K562 (cell line): Measurements from ENCODE around the gene CRABP2. TPM values are rescaled to one million over a fixed set of nuclear protein-coding genes. Genes with fewer than 3 reads are reported as not detected.

Experiments used
- ATAC-seq: fragments of 200-7000 bp; cut with Tn5 transposase; 3 replicates; pipeline ENCODE4 v1.9.1; 2020; ENCODE audit warnings: moderate library complexity
- BruUV-seq: library from RNA; stranded (reverse); fragments of 400-500 nt; replicated peaks from 2 replicates; lab custom pipeline; 2021; lab: Mats Ljungman, UMichigan
- CTCF ChIA-PET: fragments of 300-600 bp; formaldehyde crosslinking; extraction: SDS; loops from one replicate; lab custom pipeline; 2021; ENCODE audit warnings: low intra/inter-chr PET ratio; lab: Yijun Ruan, JAX
- POLR2A ChIA-PET: fragments of 300-600, 350-650 bp; sonication (Branson Sonifier 250); formaldehyde crosslinking; extraction: SDS; loops from one replicate; lab custom pipeline; 2021; ENCODE audit warnings: antibody characterized with exemption, inconsistent platforms; lab: Yijun Ruan, JAX
- DNase-seq, 4 experiments: peaks; one replicate each; pipeline versions ENCODE4 v3.0.0 to v3.0.0-alpha.2; 2011 to 2018; ENCODE audit warnings: low spot score in 3 of 4, mixed read lengths in 3 of 4; ENCODE audit errors: extremely low read depth in 1 of 4
- FAIRE-seq: peaks from 2 replicates; lab custom pipeline; 2011; peaks lifted over from hg19 to GRCh38; lab: Jason Lieb, UNC
- H2AFZ ChIP-seq: 2 replicates; pipeline ENCODE4 v1.6.0; 2011; ENCODE audit warnings: low read depth, low read length, control low read depth, inconsistent platforms
- H3K27ac ChIP-seq: fragments of 200-600 bp; 3 replicates; pipeline ENCODE4 v1.8.0; 2011; ENCODE audit warnings: low read depth, mild to moderate bottlenecking, control low read depth, inconsistent platforms, low read length, moderate library complexity, mixed read lengths; ENCODE audit errors: extremely low read depth
- H3K27me3 ChIP-seq, 2 experiments: fragments of 300-600 bp in 1 of 2; 2 replicates in 1 of 2; 3 replicates in 1 of 2; pipeline versions ENCODE4 v1.6.0 to v1.8.0; 2011; ENCODE audit warnings: inconsistent platforms in 2 of 2, low read length in 2 of 2, mild to moderate bottlenecking in 1 of 2, mixed read lengths in 1 of 2, moderate library complexity in 1 of 2; ENCODE audit not compliant: control insufficient read depth in 2 of 2, insufficient read depth in 2 of 2
- H3K36me3 ChIP-seq: fragments of 300-600 bp; 3 replicates; pipeline ENCODE4 v1.8.0; 2011; ENCODE audit warnings: mild to moderate bottlenecking, low read length, inconsistent platforms; ENCODE audit not compliant: control insufficient read depth, insufficient read depth
- H3K4me1 ChIP-seq, 2 experiments: fragments of 200-600 bp in 1 of 2; replicated peaks in 1 of 2; 2 replicates in 1 of 2; 3 replicates in 1 of 2; pipeline versions ENCODE4 v1.5.1 to v1.8.0; 2011; ENCODE audit warnings: inconsistent platforms in 2 of 2, low read length in 2 of 2, mild to moderate bottlenecking in 1 of 2, mixed read lengths in 1 of 2, moderate library complexity in 1 of 2; ENCODE audit not compliant: control insufficient read depth in 2 of 2, insufficient read depth in 2 of 2
- H3K4me2 ChIP-seq: 2 replicates; pipeline ENCODE4 v1.6.1; 2011; ENCODE audit warnings: low read length, control low read depth, inconsistent platforms, mixed read lengths; ENCODE audit not compliant: insufficient read depth
- H3K4me3 ChIP-seq: fragments of 200-600 bp; sonication (generic), shearing (Covaris generic); 2 replicates; pipeline ENCODE4 v1.5.1; 2016; ENCODE audit warnings: control low read depth, inconsistent platforms
- H3K79me2 ChIP-seq: fragments of 200-600 bp; 3 replicates; pipeline ENCODE4 v1.8.0; 2011; ENCODE audit warnings: low read length, inconsistent platforms; ENCODE audit not compliant: control insufficient read depth, insufficient read depth
- H3K9ac ChIP-seq, 2 experiments: 2 replicates each; pipeline versions ENCODE4 v1.6.0 to v1.6.1; 2011; ENCODE audit warnings: low read depth in 2 of 2, low read length in 2 of 2, control low read depth in 1 of 2, inconsistent platforms in 1 of 2, mild to moderate bottlenecking in 1 of 2, mixed read lengths in 1 of 2; ENCODE audit not compliant: insufficient read depth in 1 of 2
- H3K9me1 ChIP-seq: one replicate; pipeline ENCODE4 v1.6.0; 2011; ENCODE audit warnings: inconsistent platforms, mild to moderate bottlenecking, low read length, moderate library complexity; ENCODE audit not compliant: control insufficient read depth, insufficient read depth
- H3K9me3 ChIP-seq: replicated peaks from 2 replicates; pipeline ENCODE4 v1.5.1; 2011; ENCODE audit warnings: low read depth, low read length, inconsistent platforms; ENCODE audit not compliant: control insufficient read depth, insufficient read depth
- H4K20me1 ChIP-seq: replicated peaks from 2 replicates; pipeline ENCODE4 v1.6.1; 2011; ENCODE audit warnings: low read length, inconsistent platforms, mixed read lengths; ENCODE audit not compliant: control insufficient read depth, insufficient read depth
- MXI1 ChIP-seq: IDR thresholded peaks from 2 replicates; pipeline ENCODE4 v1.6.1; 2011; ENCODE audit warnings: low read depth, mild to moderate bottlenecking, improper control_type of control experiment, low read length
- POLR2B ChIP-seq: fragments of 450-650 bp; IDR thresholded peaks from 2 replicates; pipeline ENCODE4 v1.6.1; 2018; ENCODE audit warnings: low read depth; ENCODE audit not compliant: partially characterized antibody
- TCFL5 ChIP-seq: fragments of 250-450 bp; sonication (Bioruptor Pico); conservative IDR thresholded peaks from 2 replicates; pipeline ENCODE4 v1.6.1; 2021; ENCODE audit warnings: mild to moderate bottlenecking, moderate library complexity, matching md5 sums
- TEAD1 ChIP-seq, 2 experiments: fragments of 450-650 bp in 1 of 2; sonication (generic) in 1 of 2; formaldehyde crosslinking; IDR thresholded peaks; 2 replicates each; pipeline versions ENCODE4 v1.4.0 to v1.8.0; 2020 to 2022; ENCODE audit warnings: mild to moderate bottlenecking in 2 of 2, missing genetic modification reagents in 1 of 2
- TEAD4 ChIP-seq, 2 experiments: sonication (generic) in 1 of 2; formaldehyde crosslinking in 1 of 2; IDR thresholded peaks; 2 replicates each; pipeline versions ENCODE4 v1.6.1 to v1.8.0; 2012 to 2022; ENCODE audit warnings: borderline replicate concordance in 1 of 2, inconsistent platforms in 1 of 2, low read length in 1 of 2, mild to moderate bottlenecking in 1 of 2, missing genetic modification reagents in 1 of 2
- ZC3H8 ChIP-seq: fragments of 450-650 bp; IDR thresholded peaks from 2 replicates; pipeline ENCODE4 v1.6.1; 2017
- ZNF217 ChIP-seq: sonication (generic); formaldehyde crosslinking; IDR thresholded peaks from 2 replicates; pipeline ENCODE4 v1.8.0; 2022; ENCODE audit warnings: mild to moderate bottlenecking, missing genetic modification reagents
- WGBS: fragments of 100-300 bp; shearing (Covaris generic); methylation state at CpG from one replicate; pipeline ENCODE4 v1.1.6; 2016; ENCODE audit warnings: low coverage, mixed read lengths; ENCODE audit not compliant: insufficient coverage; ENCODE audit errors: missing lambda C conversion rate; 5-methylcytosine and 5-hydroxymethylcytosine counted together
- in situ Hi-C: fragments of 300-500 bp; cut with MboI; formaldehyde crosslinking; loops from 4 replicates; pipeline ENCODE4 v1.15.0; 2018; ENCODE audit warnings: inconsistent platforms, mixed read lengths
- intact Hi-C: fragments of 100-400 bp; cut with micrococcal nuclease; formaldehyde crosslinking; loops from 2 replicates; pipeline ENCODE4 v1.14.2; 2022
- polyA plus RNA-seq, 8 experiments: library from polyadenylated mRNA; depleted of rRNA in 4 of 8; stranded (reverse) in 5 of 8; unstranded in 3 of 8; fragments of >200 nt; fragmentation: Nextera tagmentation in 2 of 8; fragmentation: Illumina TruSeq in 1 of 8; extraction: Ambion mirVana in 2 of 8; extraction: Trizol in 1 of 8; gene quantifications; 2 replicates each; pipeline versions ENCODE4 v1.2.1 to v1.2.3, GENCODE V29; 2011 to 2014; ENCODE audit warnings: inconsistent platforms in 1 of 8, missing spikeins in 1 of 8
- total RNA-seq, 7 experiments: library from RNA; depleted of rRNA in 6 of 7; stranded (reverse); fragments of >200 nt in 6 of 7; fragmentation: Illumina TruSeq in 2 of 7; extraction: Trizol in 2 of 7; gene quantifications; 2 replicates each; pipeline versions ENCODE4 v1.2.1 to v1.2.3, GENCODE V29; 2011 to 2021; ENCODE audit warnings: low replicate concordance in 1 of 7
- TF ChIP-seq, protein P1 (sequence below), 2 experiments: fragments of 150-350 bp in 1 of 2; IDR thresholded peaks; 2 replicates each; pipeline ENCODE4 v1.6.1; 2012 to 2016; ENCODE audit warnings: low read depth in 2 of 2, low read length in 2 of 2, mild to moderate bottlenecking in 1 of 2, moderate library complexity in 1 of 2

The CRABP2 gene
- total and polyA plus RNA-seq, 9 of the 15 experiments (the other 6 are each of a cell fraction or from before 2014, with no cell fraction given): 0.30 to 2.5 (median 0.82) TPM

- Histone ChIP-seq H3K4me2 (peak overlapping the region; percentile 100), H3K9me3 (no peaks in the 10 kb centered on the region), H3K27ac (peak overlapping the region; percentile 100), H4K20me1 (peaks cover 47% of the 10 kb centered on the region), H3K79me2 (peaks cover 71% of the 10 kb centered on the region), H3K9ac (peak overlapping the region; percentile 93 to 100), H3K36me3 (peaks cover 42% of the 10 kb centered on the region; the same call in 2 of the 3 replicates), H3K27me3 (no peaks in the 10 kb centered on the region), H3K9me1 (peaks cover 29% of the 10 kb centered on the region), H2AFZ (no peak overlapping the region), H3K4me1 (peaks cover 70 to 79% of the 10 kb centered on the region in 2 experiments), H3K4me3 (peak overlapping the region; percentile 79)
- under 1% methylated on average over 36 of the region's 38 CpGs for WGBS
- BruUV-seq: TSS peak; percentile 88
- FAIRE-seq (peak; percentile 99), ATAC-seq (peak; percentile 78), DNase-seq (peak; percentile 99)
- ChIA-PET CTCF (interaction anchor here (2.6 to 5.1 kb wide), 5 partner anchors 18 to 230 kb away, joined by 9 to 110 read pairs (median 36); partner anchors contain the start of genes CRABP2 and NES), POLR2A (interaction anchor here (0.6 to 2.9 kb wide), 15 partner anchors 10 to 235 kb away, joined by 3 to 24 read pairs (median 7); partner anchors contain the start of genes ISG20L2, METTL25B and NES)
- intact Hi-C loops: loop anchor here (1.0 kb wide), 2 partner anchors 18 to 35 kb away; no protein-coding TSS in a partner anchor
- in situ Hi-C loops: no loop called here
- TF ChIP-seq TCFL5 (CRISPR knock-in tag): no peak
- no peak for TF ChIP-seq ZC3H8
- TF ChIP-seq TEAD4 (IDR thresholded peaks at IDR 0.05; ENCODE audit: low read length): no peak
- TF ChIP-seq TEAD4 (CRISPR knock-in tag; IDR thresholded peaks at IDR 0.05; ENCODE audit: borderline replicate concordance): no peak
- peak in 1 of 2 experiments; percentile 54; a peak in 2 of 4 replicates for TF ChIP-seq TEAD1 (CRISPR knock-in tag; IDR thresholded peaks at IDR 0.05)
- TF ChIP-seq, protein P1, sequence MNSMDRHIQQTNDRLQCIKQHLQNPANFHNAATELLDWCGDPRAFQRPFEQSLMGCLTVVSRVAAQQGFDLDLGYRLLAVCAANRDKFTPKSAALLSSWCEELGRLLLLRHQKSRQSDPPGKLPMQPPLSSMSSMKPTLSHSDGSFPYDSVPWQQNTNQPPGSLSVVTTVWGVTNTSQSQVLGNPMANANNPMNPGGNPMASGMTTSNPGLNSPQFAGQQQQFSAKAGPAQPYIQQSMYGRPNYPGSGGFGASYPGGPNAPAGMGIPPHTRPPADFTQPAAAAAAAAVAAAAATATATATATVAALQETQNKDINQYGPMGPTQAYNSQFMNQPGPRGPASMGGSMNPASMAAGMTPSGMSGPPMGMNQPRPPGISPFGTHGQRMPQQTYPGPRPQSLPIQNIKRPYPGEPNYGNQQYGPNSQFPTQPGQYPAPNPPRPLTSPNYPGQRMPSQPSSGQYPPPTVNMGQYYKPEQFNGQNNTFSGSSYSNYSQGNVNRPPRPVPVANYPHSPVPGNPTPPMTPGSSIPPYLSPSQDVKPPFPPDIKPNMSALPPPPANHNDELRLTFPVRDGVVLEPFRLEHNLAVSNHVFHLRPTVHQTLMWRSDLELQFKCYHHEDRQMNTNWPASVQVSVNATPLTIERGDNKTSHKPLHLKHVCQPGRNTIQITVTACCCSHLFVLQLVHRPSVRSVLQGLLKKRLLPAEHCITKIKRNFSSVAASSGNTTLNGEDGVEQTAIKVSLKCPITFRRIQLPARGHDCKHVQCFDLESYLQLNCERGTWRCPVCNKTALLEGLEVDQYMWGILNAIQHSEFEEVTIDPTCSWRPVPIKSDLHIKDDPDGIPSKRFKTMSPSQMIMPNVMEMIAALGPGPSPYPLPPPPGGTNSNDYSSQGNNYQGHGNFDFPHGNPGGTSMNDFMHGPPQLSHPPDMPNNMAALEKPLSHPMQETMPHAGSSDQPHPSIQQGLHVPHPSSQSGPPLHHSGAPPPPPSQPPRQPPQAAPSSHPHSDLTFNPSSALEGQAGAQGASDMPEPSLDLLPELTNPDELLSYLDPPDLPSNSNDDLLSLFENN (IDR thresholded peaks at IDR 0.05; ENCODE audit: low read depth in 2 of 2, low read length in 2 of 2): peak in 1 of 2 experiments; percentile 82; a peak in 2 of 4 replicates
- TF ChIP-seq ZNF217 (CRISPR knock-in tag): no peak
- peak; percentile 51; the same call in 1 of the 2 replicates for TF ChIP-seq MXI1
- TF ChIP-seq POLR2B: peak; percentile 95
These were observed 45.2 kb downstream of the CRABP2 start for GRCh38 chr1:156659988-156660751.
